Cardiac septum (tissue), 1 donor: ENCODE results near the gene ABO. TPM values are rescaled to one million over a fixed set of nuclear protein-coding genes. Genes with fewer than 3 reads are reported as not detected.
"Not testable (repeated sequence)": the region's sequence is repeated elsewhere in the genome, so short reads cannot be mapped to it uniquely, and the experiment has no call there.

Experiments used
- DNase-seq: peaks from one replicate; pipeline ENCODE4 v3.0.0-alpha.2; 2020; ENCODE audit warnings: low spot score
- intact Hi-C: fragments of 100-400 bp; cut with DNase I; formaldehyde crosslinking; loops from one replicate; pipeline ENCODE4 v1.14.0; 2022
- total RNA-seq: library from RNA; stranded (reverse); fragmentation: NEBNext Ultra II Directional; extraction: Animal tissue kit (Norgen Biotek cat#: 25700); gene quantifications from one replicate; pipeline ENCODE4 v1.2.1, GENCODE V29; 2021
- donor health status: DM: no; HTN: no; CAD: no.

The ABO gene
- total RNA-seq, 1 donor from 2014 or later: 2.0 TPM

DNA sequence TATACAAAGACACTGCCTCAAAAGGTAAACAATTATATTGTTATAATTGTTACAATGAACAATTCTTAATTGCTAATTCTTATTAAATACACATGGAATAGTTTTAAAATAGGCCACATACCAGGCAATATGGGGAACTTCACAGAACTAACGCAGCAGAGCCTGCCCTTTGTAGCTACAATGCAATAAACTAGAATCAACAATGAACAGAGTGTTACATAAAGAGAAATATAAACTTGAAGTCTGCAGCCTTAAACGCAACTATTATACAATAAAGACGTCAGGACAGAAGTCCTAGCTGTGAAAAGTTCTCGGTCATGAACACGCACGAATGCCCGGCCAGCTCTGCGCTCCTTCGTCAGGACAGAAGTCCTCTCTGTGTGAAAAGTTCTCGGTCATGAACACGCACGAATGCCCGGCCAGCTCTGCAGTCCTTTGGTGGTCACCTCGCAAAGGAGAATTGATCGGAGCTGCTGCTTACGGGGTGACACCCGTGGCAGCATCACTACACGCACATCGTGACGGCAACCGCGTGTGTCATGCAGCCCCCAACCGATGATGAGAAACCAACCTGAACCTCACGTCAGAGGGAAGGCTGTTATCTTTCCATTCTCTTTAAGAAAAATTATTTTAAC, 43.0 kb downstream of the ABO start:
- peak; percentile 33 for DNase-seq
- intact Hi-C loops: not testable (repeated sequence)

DNA sequence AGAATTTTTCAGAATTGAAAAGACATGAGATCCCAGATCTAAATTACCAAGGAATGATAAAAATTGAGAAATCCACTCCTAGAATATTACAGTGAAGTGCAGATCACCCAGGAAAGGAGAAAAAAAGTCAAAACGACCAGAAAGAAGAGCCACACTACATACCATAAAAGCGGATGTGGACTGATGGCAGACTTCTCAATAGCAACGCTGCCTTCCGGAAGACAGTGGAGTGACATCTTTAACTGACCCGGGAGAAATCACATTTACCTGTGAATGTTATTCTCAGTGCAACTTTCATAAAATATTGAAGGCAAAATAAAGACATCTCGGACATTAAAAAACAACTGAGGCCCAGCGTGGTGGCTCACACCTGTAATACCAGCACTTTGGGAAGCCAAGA, 44.5 kb downstream of the ABO start:
- intact Hi-C loops, DNase-seq: not testable (repeated sequence)

DNA sequence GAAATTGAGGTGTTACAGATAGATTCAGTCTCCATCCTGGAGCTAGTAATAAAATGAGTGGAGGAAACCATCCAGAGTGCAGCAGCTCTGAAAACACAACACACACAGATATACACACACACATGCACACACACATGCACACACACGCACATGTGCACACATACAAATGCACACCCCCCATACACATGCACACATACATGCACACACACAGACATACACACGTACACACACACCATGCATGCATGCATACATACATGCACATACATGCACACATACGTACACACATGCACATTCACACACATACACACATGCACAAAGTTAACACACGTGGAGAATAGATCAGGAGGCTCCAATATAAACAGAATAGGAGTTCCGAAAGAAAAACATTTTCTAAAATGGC, 44.9 kb downstream of the ABO start:
- intact Hi-C loops: no loop called here
- DNase-seq: peak; percentile 59

DNA sequence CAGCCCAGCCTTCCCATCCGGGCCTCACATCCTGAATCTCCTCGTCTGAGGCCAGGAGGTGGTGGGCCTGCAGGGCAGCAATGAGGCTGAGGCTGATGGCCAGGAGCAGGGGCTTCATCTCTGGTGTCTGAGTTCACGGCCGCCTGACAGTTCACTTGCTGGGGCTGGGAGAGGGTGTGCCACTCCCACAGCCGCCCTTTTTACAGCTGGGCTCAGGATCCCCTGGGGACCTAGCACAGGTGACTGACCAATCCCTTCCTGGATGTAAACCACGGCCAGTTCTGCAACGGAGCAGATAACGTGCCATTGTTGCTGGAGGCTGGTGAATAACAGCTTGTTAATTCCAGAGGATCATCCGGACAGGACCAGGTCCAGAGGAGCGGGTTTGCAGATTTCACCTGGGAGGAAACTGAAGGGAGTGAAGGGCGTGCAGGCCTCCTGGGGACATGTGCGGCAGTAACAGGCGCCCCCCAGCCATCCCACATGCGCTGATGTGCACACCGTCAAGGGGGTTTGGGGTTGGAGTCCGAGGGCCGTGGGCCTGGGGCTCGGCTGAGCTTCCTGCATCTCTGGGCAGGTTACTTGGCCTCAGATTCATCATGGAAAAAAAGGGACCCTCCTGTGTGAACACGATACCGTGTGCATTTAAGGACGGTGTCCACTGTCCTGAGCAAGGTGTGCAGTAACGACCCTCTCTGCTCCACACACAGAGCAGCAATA, 46.4 kb downstream of the ABO start:
- peak; percentile 27 for DNase-seq
- intact Hi-C loops: not testable (repeated sequence)

DNA sequence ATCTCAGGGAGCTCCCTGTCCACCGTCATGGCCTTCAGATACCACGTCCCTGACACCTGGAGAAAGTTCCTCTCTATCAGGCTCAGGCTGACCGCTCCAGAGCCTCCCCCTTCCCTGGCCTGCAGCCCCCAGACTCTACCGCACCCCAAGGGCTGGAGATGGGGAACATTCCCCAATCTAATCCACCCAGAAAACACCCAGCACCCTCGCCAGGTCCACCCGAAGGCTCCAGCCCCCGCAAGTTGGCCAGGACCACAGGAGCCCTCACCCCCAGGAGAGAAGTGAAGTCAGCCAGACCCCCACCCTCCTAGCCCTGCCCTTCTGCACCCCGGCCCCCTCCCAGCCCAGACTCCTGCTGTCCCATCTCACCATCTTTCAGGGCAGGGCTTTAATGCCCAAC, 47.0 kb downstream of the ABO start:
- intact Hi-C loops: not testable (repeated sequence)
- DNase-seq: peak; percentile 35

DNA sequence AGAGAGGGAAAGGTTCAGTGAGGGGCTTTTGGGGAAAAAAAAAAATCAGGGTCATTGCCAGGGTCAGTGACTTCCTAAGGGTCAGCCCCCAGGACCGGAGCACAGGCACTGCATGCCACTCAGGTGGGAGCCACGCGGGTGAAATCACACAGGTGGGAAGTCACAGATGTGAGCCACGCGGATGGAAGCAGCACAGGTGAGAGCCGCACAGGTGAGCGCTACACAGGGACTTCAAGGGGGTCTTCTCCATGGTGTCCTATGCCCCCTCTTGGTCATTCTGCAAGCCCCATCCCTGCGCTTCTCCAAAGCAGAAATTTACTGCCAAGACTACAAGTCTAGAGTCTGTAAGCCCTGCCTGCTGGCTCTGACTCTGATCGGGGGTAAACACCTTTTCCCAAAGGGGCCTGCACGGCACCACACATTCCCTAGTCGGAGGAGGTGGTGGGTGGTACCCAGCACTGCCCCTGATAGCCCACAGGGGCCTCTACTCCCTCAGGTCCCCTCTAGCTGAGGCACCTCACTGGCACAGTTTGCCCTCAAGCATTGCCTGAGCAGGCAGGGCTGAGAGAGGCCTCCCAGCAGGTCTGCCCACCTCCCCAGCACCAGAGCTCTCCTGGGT, 47.6 kb downstream of the ABO start:
- peak; percentile 43 for DNase-seq
- intact Hi-C loops: no loop called here

DNA sequence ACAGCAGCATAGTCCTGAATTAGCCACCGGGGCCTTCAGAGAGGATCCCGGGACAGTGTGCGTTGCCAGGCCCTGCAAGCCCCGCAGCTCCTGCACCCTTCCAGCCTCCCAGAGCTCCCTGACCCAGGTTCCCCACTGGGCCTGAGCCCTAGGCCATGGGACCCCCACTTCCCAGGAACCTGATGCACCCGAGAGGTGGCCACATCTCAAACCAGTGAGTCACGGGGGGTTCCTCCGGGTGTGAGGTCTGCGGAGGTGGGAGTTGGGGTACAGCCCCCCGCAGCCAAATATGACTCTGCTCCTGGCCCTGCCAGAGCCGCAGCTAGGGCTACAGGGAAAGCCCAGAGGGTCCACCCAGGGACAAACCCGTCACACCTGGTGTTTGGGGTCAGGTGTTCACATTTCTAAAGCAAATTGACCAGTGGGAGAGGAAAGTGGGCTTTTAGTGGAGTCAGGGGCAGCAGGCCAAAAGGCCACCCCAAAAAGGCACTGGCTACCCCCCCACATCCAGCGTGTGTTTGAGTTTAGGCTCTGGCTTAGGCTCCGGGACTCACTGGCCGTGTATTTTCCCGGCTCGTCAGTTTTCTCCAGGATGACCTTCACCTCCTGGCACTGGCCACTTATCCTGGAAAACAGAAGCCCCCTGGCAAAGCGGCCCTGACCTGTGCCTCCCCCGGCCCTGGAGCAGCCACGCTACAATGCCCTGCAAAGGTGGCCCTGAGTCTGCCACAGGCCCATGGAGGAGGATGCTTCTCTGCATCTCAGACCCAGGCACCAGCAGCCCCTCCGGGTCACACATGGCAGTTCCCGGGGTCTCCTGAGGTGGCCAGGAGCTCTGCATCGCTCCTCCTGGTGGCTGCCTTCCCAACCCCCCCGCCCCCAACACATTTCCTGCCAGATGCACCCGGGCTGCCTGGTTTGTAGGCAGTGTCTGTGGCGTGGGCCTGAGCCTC, 48.5 kb downstream of the ABO start:
- peak; percentile 72 for DNase-seq
- intact Hi-C loops: no loop called here

DNA sequence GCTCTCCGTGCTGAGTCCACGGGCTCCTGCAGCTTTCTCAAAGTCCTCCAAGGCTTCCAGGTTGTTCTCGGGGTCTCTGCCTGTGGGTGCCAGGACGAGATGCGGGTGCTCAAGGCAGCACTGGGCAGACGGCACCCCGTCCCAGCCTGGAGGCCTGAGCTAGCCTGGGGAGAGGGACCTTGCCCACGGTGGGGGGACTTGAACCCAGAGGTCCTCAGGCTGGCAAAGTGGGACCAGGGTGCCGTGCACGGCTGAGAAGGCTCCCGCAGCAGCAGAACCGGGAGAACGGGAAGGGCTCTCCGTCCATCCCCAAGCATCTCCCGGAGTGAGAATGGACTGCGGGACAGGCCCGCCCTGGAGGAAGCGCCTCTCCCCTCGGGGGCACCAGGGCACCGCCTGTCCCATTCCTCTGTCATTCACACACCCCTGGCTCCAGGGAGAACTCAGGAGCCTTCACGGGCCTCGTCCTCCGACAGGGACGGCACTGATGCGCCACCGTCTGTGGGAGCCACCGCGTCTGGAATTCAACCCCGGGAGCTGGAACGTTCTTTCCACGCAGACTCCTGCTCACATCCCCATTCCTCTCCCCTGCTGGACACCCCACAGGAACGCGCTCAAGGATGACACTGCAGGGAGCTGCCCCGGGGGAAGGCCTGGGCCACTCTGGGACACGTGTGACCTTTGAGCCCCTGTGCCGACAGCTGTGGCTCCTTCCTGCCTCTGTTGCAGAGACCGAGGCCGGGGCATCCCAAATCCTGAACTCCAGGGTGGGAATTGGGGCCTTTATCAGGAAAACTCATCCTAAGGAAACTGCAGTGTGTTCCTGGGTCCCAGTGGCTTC, 49.6 kb downstream of the ABO start:
- intact Hi-C loops: no loop called here
- peak; percentile 74 for DNase-seq

DNA sequence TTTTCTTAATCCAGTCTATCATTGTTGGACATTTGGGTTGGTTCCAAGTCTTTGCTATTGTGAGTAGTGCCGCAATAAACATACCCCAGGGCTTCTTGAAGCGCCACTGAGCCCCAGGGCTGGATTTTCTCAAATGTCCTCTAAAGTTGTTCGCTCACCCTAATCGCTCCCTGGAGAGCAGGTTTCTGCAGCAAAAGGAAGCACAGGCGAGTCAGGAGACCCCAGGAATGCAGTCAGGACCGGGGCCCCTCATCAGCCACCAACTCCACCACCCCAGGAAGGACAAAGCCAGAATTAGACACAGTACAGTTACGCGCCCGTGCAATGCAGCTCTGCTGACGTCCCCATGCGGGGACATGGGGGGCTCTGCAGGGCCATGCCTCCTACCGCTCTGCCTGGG, 50.2 kb downstream of the ABO start:
- intact Hi-C loops: no loop called here
- DNase-seq: peak; percentile 55

DNA sequence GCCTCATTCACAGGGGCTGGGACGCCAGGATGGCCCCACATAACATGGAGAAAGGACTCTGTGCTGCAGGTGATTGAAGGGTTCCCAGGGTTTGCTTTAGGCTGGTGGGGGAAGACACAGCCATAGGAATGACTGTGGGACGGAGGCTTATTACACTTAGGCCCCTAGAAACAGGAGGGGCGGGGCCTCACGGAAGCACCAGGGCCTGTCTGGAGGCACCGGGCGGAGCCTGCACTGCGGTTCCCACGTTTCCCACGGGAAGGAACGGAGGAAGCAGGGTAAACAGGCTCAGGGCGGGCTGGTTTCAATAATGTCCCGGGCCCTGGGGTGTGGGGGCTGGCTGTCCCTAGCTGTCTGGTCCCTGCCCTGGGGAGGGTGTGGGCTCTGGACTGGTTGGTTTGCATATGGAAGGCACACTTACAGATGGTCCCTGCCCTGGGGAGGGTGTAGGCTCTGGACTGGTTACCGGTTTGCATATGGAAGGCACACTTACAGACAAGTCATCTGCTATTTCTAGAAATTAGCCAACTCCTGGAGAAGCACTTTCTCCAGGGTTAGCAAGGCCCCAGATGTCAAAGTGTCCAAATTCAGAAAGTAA, 51.7 kb downstream of the ABO start:
- peak; percentile 78 for DNase-seq
- intact Hi-C loops: not testable (repeated sequence)

DNA sequence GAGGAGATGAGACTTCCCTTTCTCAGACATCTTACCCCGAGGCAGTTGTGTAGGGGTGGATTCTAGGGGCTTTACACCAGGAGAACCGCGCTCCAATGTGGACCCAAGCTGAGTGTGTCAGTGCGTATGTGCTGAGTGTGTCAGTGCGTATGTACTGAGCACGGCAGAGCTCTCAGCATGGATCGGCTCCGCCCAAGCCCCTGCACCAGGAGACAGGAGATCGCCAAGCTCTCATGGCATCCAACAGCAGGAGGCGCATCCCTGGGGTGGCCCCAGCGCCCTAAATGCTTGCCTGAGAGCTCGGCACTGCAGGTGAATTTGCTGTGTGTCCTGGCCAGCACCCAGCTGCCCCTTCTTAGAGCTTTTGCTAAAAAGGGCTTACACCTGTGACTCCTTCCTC, 53.0 kb downstream of the ABO start:
- DNase-seq: peak; percentile 20
- intact Hi-C loops: not testable (repeated sequence)

DNA sequence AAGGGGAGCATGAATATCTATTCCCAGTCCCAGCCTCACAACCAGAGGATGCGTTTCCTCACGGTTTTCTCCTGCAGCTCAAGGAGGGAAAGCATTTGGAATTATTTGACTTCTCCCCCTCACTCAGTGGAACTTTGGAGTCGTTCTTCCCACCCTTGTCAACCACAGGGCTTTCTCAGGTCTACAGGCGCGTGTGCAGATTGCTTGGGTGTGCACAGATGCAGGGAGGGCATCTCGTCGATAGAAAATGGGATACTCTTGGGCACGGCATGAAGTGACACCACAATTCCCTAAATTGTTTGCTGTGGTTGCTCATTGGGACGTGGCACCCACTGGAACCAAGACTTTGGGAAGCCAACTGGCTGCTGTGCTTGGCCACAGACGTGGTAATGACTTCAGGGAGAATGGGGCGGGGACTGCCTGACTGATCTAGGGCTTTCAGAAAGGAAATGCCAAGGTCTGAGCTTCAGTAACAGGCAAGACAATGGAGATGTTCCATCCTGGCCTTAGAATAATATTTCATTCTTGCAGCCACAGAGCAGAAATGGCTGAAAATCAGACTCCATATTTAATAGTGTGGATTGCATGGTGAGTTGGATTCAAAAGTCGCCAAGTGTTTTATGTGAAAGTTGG, 53.7 kb downstream of the ABO start:
- DNase-seq: peak; percentile 33
- intact Hi-C loops: no loop called here

DNA sequence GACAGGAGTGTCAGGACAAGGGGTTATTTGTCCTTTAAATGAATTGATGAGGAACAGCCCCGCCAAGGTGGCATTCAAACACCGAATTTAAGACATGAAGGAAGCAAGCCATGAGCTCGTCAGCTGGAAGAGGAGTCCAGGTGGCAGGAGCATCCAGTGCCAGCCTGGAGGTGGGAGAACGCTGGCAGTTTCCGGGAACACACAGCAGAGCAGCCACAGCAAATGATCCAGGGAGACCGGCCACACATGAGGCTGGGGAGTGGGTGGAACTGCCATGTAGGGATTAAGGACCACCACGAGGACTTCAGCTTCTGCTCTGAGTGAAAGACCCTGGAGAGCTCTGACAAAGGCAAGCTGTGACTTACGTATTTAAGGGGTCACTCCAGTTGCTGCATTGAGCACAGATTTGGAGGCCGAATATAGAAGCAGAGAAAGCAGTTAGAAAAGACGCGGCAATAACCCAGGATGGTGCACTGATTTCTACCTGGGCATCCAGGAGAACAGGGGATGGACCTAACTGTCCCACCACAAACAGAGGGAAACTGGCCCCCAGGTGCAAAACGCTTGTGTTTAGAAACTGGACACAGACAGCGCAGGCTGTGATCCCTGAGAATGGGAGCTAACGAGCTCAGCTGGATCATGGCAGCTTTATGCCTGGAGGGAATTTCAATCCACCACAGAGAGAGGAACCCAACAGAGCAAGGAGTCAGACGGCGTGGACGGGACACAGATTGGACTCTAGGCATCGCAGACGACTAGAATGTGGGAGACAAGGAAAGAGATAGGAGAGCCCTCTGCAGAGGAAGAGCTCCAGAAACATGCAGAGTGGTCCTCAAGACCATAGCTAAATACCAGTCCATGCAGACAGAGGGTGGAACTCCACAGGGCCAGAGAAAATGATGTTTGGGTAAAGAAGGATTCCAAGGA, 56.7 kb downstream of the ABO start:
- peak; percentile 19 for DNase-seq
- intact Hi-C loops: not testable (repeated sequence)

DNA sequence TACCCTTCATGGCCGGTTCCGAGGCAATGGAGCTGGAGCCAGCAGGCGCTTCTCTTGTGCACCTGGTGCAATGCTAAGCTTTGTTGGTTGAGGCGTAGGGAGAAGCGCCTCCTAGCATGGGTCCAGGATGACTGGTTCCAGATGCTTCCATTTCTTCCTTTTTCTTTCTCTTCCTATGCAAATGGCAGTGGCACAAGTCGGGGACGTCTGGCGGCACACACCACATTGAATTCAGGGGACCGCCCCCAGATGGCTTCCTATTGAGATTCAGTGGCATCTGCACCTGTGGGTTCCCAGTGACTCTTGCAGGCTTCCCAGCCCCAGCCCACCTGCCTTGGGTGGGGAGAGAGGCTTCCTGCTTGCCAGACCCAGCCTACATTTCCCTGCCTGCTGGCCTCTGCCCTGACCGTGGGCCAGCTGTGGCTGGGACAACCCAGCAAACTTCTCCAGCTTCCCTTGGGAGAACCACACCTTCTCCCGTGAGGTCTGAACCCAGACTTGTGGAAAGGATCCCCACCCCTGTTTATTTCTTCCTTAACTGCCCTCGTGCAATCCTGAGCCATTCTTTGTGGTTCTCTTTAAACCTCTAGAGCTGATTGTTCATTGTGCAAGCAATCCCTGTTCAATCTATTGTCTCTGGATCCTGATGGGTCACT, 57.5 kb downstream of the ABO start:
- DNase-seq: peak; percentile 12
- intact Hi-C loops: not testable (repeated sequence)

DNA sequence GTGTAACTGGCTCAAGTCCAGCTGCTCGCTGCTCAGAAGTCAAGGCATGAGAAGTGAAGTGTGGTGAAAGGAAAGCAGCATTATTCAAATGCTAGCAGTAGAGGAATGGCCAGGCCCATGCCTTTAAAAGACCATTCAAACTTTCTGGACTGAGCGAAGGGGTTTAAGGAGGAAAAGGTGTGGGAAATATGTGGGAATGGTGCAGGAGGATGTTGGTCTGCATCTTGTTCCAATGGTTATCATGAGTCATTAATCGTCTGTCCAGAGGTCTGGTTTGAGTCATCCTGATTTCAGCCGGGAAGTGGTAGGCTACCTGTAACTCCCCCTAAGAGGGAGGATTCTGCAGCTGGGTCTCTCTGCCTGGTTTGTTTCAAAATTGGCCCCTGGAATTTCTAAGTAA, 60.7 kb downstream of the ABO start:
- intact Hi-C loops: not testable (repeated sequence)
- DNase-seq: peak; percentile 17

DNA sequence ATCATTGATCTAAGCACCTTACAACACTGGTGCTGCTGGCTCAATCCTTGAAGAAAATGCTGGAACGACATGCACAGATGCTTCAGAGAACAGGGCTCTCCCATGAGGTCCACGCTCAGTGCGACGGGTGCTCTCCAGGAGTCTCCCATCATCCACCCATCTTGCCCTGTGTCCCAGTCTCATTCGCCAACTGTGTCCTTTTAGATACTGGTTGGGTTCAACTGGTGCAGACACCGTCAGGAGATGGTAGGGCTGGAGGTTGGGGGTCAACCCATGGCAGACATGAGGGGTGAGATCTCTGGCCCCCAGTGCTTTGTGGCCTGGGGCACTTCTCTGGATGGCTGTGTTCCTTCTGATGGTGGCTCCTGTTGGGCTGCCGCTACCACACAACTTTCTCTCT, 64.4 kb downstream of the ABO start:
- DNase-seq: peak; percentile 49

DNA sequence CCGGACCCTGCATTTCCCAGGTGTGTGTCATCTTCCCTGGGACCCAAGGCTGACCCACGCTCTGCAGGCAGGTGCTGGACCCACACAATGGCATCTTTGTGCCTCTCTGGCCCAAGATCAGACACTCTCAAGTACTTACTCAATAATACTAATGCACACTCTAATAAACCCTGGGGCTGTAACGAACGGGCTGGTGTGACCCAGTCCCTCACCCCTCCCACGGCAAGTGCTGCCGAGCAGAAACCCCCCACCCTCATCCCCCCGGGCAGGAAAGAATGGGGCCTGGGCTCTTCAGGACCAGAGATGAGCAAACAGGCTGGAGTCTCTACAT, 64.8 kb downstream of the ABO start:
- intact Hi-C loops: no loop called here
- peak; percentile 19 for DNase-seq

More for the DNA sequence above, 64.4 kb downstream of the ABO start:
- intact Hi-C loops: no loop called here
